ENCODE measurements around the gene ARHGEF2. TPM values are rescaled to one million over a fixed set of nuclear protein-coding genes. Genes with fewer than 3 reads are reported as not detected.

Gene ARHGEF2
- total and polyA plus RNA-seq, 2 of the 13 experiments (the other 11 are each of a cell fraction or from before 2014, with no cell fraction given): 16.1 to 32.1 TPM

DNA sequence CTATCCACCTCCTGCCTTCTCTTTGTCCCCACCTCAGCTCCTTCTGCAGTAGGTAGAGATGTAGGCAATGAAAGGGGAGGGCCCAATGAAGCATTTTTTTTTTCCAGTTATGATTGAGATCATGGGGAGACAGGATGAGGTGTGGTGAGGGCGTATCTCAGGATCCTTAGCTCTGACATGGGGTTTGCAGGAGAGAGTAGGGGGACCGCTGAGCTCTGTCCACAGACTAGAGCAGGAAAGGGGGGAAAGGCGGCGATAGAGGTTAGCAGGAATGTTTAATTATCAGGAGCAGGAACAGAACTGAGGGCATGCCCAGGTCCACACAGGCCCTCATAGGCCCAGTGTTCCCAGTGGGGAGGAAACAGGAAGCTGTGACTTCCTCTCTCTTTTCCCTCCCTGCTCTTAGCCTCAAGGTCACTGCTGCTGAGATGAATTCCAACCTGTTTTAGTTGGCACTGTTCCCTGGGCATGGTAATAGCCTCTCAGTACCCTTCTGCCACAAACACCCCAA, 37.8 kb downstream of the ARHGEF2 start (continued):
- TF ChIP-seq, protein P1, sequence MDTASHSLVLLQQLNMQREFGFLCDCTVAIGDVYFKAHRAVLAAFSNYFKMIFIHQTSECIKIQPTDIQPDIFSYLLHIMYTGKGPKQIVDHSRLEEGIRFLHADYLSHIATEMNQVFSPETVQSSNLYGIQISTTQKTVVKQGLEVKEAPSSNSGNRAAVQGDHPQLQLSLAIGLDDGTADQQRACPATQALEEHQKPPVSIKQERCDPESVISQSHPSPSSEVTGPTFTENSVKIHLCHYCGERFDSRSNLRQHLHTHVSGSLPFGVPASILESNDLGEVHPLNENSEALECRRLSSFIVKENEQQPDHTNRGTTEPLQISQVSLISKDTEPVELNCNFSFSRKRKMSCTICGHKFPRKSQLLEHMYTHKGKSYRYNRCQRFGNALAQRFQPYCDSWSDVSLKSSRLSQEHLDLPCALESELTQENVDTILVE (CRISPR knock-in tag; IDR thresholded peaks at IDR 0.05): no peak
- peak; percentile 97 for TF ChIP-seq ELF3 (CRISPR knock-in tag; IDR thresholded peaks at IDR 0.05)
- TF ChIP-seq RXRA (CRISPR knock-in tag; IDR thresholded peaks at IDR 0.05): no peak
- TF ChIP-seq, protein P2, sequence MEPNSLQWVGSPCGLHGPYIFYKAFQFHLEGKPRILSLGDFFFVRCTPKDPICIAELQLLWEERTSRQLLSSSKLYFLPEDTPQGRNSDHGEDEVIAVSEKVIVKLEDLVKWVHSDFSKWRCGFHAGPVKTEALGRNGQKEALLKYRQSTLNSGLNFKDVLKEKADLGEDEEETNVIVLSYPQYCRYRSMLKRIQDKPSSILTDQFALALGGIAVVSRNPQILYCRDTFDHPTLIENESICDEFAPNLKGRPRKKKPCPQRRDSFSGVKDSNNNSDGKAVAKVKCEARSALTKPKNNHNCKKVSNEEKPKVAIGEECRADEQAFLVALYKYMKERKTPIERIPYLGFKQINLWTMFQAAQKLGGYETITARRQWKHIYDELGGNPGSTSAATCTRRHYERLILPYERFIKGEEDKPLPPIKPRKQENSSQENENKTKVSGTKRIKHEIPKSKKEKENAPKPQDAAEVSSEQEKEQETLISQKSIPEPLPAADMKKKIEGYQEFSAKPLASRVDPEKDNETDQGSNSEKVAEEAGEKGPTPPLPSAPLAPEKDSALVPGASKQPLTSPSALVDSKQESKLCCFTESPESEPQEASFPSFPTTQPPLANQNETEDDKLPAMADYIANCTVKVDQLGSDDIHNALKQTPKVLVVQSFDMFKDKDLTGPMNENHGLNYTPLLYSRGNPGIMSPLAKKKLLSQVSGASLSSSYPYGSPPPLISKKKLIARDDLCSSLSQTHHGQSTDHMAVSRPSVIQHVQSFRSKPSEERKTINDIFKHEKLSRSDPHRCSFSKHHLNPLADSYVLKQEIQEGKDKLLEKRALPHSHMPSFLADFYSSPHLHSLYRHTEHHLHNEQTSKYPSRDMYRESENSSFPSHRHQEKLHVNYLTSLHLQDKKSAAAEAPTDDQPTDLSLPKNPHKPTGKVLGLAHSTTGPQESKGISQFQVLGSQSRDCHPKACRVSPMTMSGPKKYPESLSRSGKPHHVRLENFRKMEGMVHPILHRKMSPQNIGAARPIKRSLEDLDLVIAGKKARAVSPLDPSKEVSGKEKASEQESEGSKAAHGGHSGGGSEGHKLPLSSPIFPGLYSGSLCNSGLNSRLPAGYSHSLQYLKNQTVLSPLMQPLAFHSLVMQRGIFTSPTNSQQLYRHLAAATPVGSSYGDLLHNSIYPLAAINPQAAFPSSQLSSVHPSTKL (CRISPR knock-in tag; IDR thresholded peaks at IDR 0.05): peak; percentile 78
- peak; percentile 81; the same call in 1 of the 2 replicates for TF ChIP-seq ZBED4 (CRISPR knock-in tag; IDR thresholded peaks at IDR 0.05; ENCODE audit: borderline replicate concordance)
- no peak for TF ChIP-seq FOXC1 (CRISPR knock-in tag; IDR thresholded peaks at IDR 0.05; ENCODE audit: borderline replicate concordance)
- no peak for TF ChIP-seq NFE2L2 (IDR thresholded peaks at IDR 0.05; ENCODE audit: low read length)
- TF ChIP-seq BRCA1 (CRISPR knock-in tag; IDR thresholded peaks at IDR 0.05): no peak
- TF ChIP-seq, protein P3, sequence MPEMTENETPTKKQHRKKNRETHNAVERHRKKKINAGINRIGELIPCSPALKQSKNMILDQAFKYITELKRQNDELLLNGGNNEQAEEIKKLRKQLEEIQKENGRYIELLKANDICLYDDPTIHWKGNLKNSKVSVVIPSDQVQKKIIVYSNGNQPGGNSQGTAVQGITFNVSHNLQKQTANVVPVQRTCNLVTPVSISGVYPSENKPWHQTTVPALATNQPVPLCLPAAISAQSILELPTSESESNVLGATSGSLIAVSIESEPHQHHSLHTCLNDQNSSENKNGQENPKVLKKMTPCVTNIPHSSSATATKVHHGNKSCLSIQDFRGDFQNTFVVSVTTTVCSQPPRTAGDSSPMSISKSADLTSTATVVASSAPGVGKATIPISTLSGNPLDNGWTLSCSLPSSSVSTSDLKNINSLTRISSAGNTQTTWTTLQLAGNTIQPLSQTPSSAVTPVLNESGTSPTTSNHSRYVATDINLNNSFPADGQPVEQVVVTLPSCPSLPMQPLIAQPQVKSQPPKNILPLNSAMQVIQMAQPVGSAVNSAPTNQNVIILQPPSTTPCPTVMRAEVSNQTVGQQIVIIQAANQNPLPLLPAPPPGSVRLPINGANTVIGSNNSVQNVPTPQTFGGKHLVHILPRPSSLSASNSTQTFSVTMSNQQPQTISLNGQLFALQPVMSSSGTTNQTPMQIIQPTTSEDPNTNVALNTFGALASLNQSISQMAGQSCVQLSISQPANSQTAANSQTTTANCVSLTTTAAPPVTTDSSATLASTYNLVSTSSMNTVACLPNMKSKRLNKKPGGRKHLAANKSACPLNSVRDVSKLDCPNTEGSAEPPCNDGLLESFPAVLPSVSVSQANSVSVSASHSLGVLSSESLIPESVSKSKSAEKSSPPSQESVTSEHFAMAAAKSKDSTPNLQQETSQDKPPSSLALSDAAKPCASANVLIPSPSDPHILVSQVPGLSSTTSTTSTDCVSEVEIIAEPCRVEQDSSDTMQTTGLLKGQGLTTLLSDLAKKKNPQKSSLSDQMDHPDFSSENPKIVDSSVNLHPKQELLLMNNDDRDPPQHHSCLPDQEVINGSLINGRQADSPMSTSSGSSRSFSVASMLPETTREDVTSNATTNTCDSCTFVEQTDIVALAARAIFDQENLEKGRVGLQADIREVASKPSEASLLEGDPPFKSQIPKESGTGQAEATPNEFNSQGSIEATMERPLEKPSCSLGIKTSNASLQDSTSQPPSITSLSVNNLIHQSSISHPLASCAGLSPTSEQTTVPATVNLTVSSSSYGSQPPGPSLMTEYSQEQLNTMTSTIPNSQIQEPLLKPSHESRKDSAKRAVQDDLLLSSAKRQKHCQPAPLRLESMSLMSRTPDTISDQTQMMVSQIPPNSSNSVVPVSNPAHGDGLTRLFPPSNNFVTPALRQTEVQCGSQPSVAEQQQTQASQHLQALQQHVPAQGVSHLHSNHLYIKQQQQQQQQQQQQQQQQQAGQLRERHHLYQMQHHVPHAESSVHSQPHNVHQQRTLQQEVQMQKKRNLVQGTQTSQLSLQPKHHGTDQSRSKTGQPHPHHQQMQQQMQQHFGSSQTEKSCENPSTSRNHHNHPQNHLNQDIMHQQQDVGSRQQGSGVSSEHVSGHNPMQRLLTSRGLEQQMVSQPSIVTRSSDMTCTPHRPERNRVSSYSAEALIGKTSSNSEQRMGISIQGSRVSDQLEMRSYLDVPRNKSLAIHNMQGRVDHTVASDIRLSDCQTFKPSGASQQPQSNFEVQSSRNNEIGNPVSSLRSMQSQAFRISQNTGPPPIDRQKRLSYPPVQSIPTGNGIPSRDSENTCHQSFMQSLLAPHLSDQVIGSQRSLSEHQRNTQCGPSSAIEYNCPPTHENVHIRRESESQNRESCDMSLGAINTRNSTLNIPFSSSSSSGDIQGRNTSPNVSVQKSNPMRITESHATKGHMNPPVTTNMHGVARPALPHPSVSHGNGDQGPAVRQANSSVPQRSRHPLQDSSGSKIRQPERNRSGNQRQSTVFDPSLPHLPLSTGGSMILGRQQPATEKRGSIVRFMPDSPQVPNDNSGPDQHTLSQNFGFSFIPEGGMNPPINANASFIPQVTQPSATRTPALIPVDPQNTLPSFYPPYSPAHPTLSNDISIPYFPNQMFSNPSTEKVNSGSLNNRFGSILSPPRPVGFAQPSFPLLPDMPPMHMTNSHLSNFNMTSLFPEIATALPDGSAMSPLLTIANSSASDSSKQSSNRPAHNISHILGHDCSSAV (CRISPR knock-in tag; IDR thresholded peaks at IDR 0.05; ENCODE audit: borderline replicate concordance): no peak
- TF ChIP-seq, protein P4, sequence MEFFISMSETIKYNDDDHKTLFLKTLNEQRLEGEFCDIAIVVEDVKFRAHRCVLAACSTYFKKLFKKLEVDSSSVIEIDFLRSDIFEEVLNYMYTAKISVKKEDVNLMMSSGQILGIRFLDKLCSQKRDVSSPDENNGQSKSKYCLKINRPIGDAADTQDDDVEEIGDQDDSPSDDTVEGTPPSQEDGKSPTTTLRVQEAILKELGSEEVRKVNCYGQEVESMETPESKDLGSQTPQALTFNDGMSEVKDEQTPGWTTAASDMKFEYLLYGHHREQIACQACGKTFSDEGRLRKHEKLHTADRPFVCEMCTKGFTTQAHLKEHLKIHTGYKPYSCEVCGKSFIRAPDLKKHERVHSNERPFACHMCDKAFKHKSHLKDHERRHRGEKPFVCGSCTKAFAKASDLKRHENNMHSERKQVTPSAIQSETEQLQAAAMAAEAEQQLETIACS (CRISPR knock-in tag; IDR thresholded peaks at IDR 0.05): no peak

All from HepG2 (cell line).